GM10248 (cell line): Measurements from ENCODE around the gene BIRC3.

Source experiments
- CTCF ChIA-PET: fragments of 300-600 bp; sonication (Branson Sonifier 250); formaldehyde crosslinking; extraction: SDS; loops from one replicate; lab custom pipeline; 2021; ENCODE audit warnings: antibody characterized with exemption; lab: Yijun Ruan, JAX
- POLR2A ChIA-PET: fragments of 350-650 bp; sonication (Branson Sonifier 250); formaldehyde crosslinking; extraction: SDS; loops from one replicate; lab custom pipeline; 2020; ENCODE audit warnings: antibody characterized with exemption; lab: Yijun Ruan, JAX
- DNase-seq: peaks from one replicate; pipeline ENCODE4 v3.0.0; 2012; ENCODE audit errors: extremely low spot score
- TF ChIP-seq, protein P1 (sequence below): IDR thresholded peaks from 2 replicates; pipeline ENCODE4 v1.5.1; 2012; ENCODE audit warnings: mild to moderate bottlenecking, low read depth; ENCODE audit errors: extremely low read depth, missing control alignments, control extremely low read depth

The BIRC3 gene

DNA sequence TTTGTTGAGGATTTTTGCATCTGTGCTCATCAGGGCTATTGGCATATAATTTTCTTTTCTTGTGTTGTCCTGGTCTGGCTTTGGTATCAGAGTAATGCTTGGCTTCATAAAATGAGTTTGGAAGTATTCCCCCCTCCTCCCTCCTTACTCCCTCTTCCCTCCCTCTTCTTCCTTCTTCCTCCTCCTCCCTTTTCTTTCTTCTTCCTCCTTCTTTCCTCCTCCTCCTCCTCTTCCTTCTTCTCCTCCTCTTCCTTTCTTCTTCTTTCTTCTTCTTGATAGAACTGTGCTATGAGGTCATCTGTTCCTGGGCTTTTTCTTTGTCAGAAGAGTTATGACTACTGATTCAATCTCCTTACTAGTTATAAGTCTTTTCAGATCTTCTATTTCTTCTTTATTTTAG, 39.8 kb downstream of the BIRC3 start:
- TF ChIP-seq, protein P1, sequence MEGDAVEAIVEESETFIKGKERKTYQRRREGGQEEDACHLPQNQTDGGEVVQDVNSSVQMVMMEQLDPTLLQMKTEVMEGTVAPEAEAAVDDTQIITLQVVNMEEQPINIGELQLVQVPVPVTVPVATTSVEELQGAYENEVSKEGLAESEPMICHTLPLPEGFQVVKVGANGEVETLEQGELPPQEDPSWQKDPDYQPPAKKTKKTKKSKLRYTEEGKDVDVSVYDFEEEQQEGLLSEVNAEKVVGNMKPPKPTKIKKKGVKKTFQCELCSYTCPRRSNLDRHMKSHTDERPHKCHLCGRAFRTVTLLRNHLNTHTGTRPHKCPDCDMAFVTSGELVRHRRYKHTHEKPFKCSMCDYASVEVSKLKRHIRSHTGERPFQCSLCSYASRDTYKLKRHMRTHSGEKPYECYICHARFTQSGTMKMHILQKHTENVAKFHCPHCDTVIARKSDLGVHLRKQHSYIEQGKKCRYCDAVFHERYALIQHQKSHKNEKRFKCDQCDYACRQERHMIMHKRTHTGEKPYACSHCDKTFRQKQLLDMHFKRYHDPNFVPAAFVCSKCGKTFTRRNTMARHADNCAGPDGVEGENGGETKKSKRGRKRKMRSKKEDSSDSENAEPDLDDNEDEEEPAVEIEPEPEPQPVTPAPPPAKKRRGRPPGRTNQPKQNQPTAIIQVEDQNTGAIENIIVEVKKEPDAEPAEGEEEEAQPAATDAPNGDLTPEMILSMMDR: no peak
- POLR2A ChIA-PET: no interaction called here
- no peak for DNase-seq

DNA sequence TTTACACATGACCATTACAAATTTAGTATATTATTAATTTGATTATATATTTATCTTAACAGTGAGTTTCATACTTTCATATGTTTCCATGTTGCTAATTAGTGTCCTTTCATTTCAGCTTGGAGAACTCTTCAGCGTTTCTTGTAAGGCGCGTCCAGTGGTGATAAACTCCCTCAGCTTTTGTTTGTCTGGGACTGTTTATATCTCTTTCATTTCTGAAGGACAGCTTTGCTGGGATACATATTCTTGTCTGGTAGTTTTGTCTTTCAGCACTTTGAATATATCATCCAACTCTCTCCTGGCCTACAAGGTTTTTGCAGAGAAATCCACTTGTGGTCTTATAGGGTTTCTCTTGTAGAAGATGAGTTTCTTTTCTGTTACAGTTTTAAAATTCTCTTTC, 42.1 kb downstream of the BIRC3 start:
- POLR2A ChIA-PET: no interaction called here

More for the DNA sequence above, 39.8 kb downstream of the BIRC3 start:
- CTCF ChIA-PET: no interaction called here

DNA sequence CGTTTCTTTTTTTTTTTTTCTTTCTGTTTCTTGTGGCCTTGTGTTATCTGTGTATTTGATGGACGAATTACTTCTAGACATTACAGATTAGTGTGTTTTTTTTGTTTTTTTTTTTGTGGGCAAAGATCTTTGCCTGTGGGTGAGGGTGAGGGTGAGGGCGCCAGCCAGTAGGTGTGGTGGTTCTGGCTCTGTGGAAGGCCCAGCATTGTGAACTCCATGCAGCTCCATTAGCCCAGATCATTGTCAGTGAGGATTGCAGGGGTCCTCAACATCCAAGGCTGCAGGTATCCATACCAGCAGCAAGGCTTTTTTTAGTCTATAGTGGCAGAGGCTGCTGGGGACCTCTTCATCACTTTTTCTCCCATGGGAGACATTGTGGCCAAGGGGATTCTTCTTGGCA, 43.4 kb downstream of the BIRC3 start:
- POLR2A ChIA-PET: interaction anchor here (0.7 to 0.9 kb wide), 2 partner anchors 11 to 246 kb away, joined by 3 read pairs; no protein-coding TSS in a partner anchor
- no peak for DNase-seq
- TF ChIP-seq, protein P1: no peak
- CTCF ChIA-PET: interaction anchor here (0.9 to 1.9 kb wide), 4 partner anchors 8 to 253 kb away, joined by 3 to 7 read pairs (median 4); no protein-coding TSS in a partner anchor

More for the DNA sequence above, 42.1 kb downstream of the BIRC3 start:
- CTCF ChIA-PET: interaction anchor here (0.8 to 1.9 kb wide), 8 partner anchors 9 to 254 kb away, joined by 3 to 6 read pairs (median 4); no protein-coding TSS in a partner anchor
- TF ChIP-seq, protein P1: no peak
- DNase-seq: no peak

DNA sequence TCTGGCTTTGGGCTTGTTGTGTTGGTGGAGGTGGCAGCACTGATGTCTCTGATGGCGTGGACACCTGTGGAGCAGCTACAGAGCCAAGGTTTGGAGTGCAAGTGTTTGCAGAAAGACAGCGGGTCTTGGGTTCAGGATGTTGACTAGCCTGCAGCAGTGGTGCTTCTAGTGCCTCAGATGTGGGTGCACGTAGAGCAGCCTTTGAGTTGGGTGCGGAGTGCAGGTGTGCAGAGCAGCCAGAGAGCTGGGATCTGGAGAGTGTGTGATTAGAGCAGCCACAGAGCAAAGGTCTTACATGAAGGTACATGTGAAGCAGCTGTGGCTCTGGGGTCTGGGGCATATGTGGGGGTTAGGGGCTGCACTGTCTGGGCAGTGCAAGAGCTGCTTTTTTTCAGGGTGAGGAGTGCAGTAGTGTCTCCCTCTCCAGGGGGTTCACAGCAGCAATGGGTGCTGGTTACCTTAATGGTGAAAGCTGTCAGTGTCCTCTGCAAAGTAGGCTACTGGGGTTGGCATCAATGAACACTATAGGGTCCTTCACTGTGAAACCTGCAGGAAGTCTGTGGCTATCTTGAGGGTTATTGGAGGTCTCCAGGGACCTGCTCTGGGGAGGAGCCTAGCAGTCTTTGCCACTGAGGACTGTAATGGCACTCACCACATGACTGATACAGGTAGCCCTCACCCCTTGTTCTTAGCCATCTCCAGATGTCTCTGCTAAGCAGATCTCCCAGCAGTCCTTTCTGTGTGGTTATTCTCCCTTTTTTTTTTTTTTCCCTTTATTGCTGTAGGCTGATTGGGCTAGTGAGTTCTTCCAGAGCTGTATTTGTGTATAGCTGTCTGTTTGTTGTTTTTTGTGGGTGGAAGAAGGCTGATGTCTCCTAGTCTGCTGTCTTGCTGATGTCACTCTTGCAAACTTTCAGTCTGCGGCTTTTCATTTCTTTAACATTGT, 44.1 kb downstream of the BIRC3 start:
- CTCF ChIA-PET: interaction anchor here (0.8 to 1.4 kb wide), 3 partner anchors 9 to 19 kb away, joined by 3 to 7 read pairs (median 3); no protein-coding TSS in a partner anchor

DNA sequence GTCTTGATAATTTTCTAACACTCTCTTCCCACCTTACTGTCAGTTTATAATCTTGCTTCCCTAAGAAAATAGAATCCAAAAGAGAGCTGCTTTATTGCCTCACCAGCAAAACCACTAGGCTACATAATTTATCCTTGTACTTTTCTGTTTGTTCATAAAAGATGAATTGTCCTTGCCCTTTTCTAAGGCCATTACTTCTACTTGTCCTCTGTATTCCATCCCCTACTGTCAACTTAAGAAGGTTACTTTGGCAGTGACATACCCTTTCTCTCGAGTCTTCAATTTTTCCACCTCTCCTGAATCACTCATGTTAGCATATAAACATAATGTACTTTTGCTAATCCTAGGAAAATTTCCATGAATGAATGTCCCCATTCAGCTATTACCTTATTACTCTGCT, 47.7 kb downstream of the BIRC3 start:
- TF ChIP-seq, protein P1: no peak
- ChIA-PET POLR2A (no interaction called here), CTCF (interaction anchor here (0.8 to 6.0 kb wide), 5 partner anchors 10 to 248 kb away, joined by 3 to 44 read pairs (median 13); no protein-coding TSS in a partner anchor)
- DNase-seq: no peak

More for the DNA sequence above, 44.1 kb downstream of the BIRC3 start:
- POLR2A ChIA-PET: interaction anchor here (0.9 kb wide), 1 partner anchor 11 kb away, joined by 3 read pairs; no protein-coding TSS in a partner anchor
- TF ChIP-seq, protein P1: no peak
- no peak for DNase-seq

DNA sequence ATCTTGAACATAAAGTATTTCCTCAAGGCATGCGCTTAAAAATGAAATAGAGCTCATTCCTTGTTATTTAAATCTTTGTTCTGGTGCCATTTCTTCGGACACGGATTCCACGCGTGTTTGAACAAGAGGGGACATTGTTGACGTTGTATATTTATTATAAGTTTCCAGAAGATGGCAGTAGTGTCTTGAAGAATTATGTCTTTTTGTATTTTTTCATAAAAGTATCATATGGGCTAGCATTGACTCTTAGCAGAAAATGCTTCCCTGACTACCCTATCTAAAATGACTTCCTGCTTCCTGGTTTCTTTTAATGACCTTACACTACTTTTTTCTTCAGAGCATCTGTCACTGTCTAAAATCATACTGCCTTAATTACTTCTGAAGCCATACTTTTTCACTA, 50.1 kb downstream of the BIRC3 start:
- CTCF ChIA-PET: interaction anchor here (0.7 to 6.0 kb wide), 19 partner anchors 9 to 301 kb away, joined by 3 to 44 read pairs (median 4); no protein-coding TSS in a partner anchor
- TF ChIP-seq, protein P1: no peak
- POLR2A ChIA-PET: no interaction called here
- no peak for DNase-seq
